Mesendoderm (in vitro differentiated cells): Measurements from ENCODE around the gene MRAS.

Experiments used
- DNase-seq: peaks from one replicate; pipeline ENCODE4 v3.0.0; 2013
- H2AK5ac ChIP-seq: 2 replicates; pipeline ENCODE4 v1.6.1; 2013; ENCODE audit warnings: low read length, inconsistent platforms
- H2BK120ac ChIP-seq: 2 replicates; pipeline ENCODE4 v1.6.1; 2013; ENCODE audit warnings: low read depth, mild to moderate bottlenecking, low read length, moderate library complexity, mixed read lengths
- H2BK15ac ChIP-seq: replicated peaks from 2 replicates; pipeline ENCODE4 v1.6.1; 2013; ENCODE audit warnings: low read depth, mild to moderate bottlenecking, moderate library complexity
- H2BK5ac ChIP-seq: 2 replicates; pipeline ENCODE4 v1.6.1; 2013; ENCODE audit warnings: low read length, inconsistent platforms
- H3K18ac ChIP-seq: 2 replicates; pipeline ENCODE4 v1.6.1; 2013; ENCODE audit warnings: mild to moderate bottlenecking, low read length, mixed read lengths
- H3K23ac ChIP-seq: one replicate; pipeline ENCODE4 v1.6.1; 2013; ENCODE audit warnings: low read length
- H3K27ac ChIP-seq: 2 replicates; pipeline ENCODE4 v1.5.1; 2013; ENCODE audit warnings: low read depth, mild to moderate bottlenecking, inconsistent platforms, low read length, moderate library complexity
- H3K27me3 ChIP-seq: 2 replicates; pipeline ENCODE4 v1.6.1; 2013; ENCODE audit warnings: low read length, control low read depth, mild to moderate bottlenecking, inconsistent platforms; ENCODE audit not compliant: insufficient read depth, poor library complexity
- H3K36me3 ChIP-seq: 2 replicates; pipeline ENCODE4 v1.6.1; 2013; ENCODE audit warnings: low read length, inconsistent platforms; ENCODE audit not compliant: control insufficient read depth, insufficient read depth
- H3K4ac ChIP-seq: one replicate; pipeline ENCODE4 v1.6.1; 2013; ENCODE audit warnings: low read depth, mild to moderate bottlenecking, low read length, moderate library complexity
- H3K4me1 ChIP-seq: 2 replicates; pipeline ENCODE4 v1.6.1; 2013; ENCODE audit warnings: low read depth, low read length, inconsistent platforms; ENCODE audit not compliant: control insufficient read depth
- H3K4me2 ChIP-seq: 2 replicates; pipeline ENCODE4 v1.6.1; 2013; ENCODE audit warnings: low read length
- H3K4me3 ChIP-seq: 2 replicates; pipeline ENCODE4 v1.5.1; 2013; ENCODE audit warnings: mild to moderate bottlenecking, low read length
- H3K56ac ChIP-seq: one replicate; pipeline ENCODE4 v1.6.1; 2013; ENCODE audit warnings: low read length
- H3K79me1 ChIP-seq: 2 replicates; pipeline ENCODE4 v1.6.1; 2013; ENCODE audit warnings: low read length, inconsistent platforms
- H3K79me2 ChIP-seq: 2 replicates; pipeline ENCODE4 v1.6.1; 2013; ENCODE audit warnings: mild to moderate bottlenecking, low read length; ENCODE audit not compliant: control insufficient read depth, insufficient read depth
- H3K9ac ChIP-seq: 2 replicates; pipeline ENCODE4 v1.6.1; 2013; ENCODE audit warnings: low read length, inconsistent platforms
- H4K5ac ChIP-seq: one replicate; pipeline ENCODE4 v1.6.1; 2013; ENCODE audit warnings: low read length
- H4K8ac ChIP-seq: one replicate; pipeline ENCODE4 v1.6.1; 2013; ENCODE audit warnings: low read depth, mild to moderate bottlenecking, control low read depth, low read length, moderate library complexity
- WGBS: extraction: QIAGEN DNeasy Blood & Tissue Kit; methylation state at CpG from one replicate; pipeline ENCODE4 v1.1.7; 2013; ENCODE audit warnings: low lambda C conversion rate, missing lambda C conversion rate; ENCODE audit not compliant: insufficient coverage; ENCODE audit errors: extremely low coverage; 5-methylcytosine and 5-hydroxymethylcytosine counted together

Gene MRAS

DNA sequence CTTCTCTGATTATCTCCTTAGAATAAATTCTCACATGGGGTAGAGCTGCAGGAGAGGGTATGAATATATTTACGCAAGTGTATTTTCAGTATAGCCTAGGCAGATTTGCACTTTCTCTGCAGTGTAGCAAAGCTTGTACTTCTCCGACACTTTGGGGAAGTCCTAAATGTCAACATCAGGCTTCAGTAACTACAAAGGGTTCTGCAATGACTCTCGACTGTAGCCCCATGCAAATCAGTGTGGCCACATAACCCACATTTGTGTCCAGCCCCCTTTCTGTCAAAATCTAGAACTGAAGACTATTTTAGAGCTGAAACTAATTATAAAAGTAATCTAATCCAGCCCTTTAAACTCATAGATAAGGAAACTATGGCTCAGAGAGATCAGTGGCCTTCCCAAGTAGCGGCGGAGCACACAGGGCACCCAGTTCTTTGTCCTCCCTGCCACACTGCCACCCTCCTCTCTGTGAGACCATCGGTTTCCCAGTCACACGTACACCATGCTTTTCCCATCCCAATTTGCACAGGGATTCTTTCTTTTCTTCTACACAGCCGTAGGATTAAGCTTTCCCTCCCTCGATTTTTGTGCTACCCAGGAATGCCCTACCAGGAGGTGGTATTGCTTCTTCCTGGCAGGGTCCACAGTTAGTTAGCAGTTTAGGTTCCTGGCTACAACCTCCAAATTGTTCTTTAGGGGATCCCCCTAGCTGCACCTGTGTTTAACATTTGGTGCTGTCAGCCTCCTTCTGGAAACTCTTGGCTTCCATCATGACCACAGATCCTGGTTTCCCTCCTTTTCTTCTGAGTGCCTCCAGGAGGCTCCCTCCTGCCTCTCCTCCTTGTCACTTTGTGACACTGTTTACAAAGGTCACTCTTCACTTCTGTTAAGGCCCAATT is 22.9 kb downstream of the MRAS start:
- H3K27me3 ChIP-seq: no peaks in the 10 kb centered on the region
- H3K4ac ChIP-seq: no peak overlapping the region
- no peak overlapping the region for H3K4me3 ChIP-seq
- H3K79me2 ChIP-seq: no peaks in the 10 kb centered on the region
- H2BK120ac ChIP-seq: no peak overlapping the region
- no peak overlapping the region for H4K8ac ChIP-seq
- no peak overlapping the region for H3K56ac ChIP-seq
- no peaks in the 10 kb centered on the region for H3K79me1 ChIP-seq
- no peak for DNase-seq
- no peak overlapping the region for H2BK5ac ChIP-seq
- no peaks in the 10 kb centered on the region for H3K4me1 ChIP-seq
- H3K9ac ChIP-seq: no peak overlapping the region
- H3K4me2 ChIP-seq: no peak overlapping the region
- no peak overlapping the region for H2BK15ac ChIP-seq
- H4K5ac ChIP-seq: no peak overlapping the region
- no peak overlapping the region for H2AK5ac ChIP-seq
- H3K36me3 ChIP-seq: no peaks in the 10 kb centered on the region
- H3K18ac ChIP-seq: no peak overlapping the region
- WGBS: no CpG with 5 or more reads among the region's 9 CpGs
- no peak overlapping the region for H3K23ac ChIP-seq
- no peak overlapping the region for H3K27ac ChIP-seq

DNA sequence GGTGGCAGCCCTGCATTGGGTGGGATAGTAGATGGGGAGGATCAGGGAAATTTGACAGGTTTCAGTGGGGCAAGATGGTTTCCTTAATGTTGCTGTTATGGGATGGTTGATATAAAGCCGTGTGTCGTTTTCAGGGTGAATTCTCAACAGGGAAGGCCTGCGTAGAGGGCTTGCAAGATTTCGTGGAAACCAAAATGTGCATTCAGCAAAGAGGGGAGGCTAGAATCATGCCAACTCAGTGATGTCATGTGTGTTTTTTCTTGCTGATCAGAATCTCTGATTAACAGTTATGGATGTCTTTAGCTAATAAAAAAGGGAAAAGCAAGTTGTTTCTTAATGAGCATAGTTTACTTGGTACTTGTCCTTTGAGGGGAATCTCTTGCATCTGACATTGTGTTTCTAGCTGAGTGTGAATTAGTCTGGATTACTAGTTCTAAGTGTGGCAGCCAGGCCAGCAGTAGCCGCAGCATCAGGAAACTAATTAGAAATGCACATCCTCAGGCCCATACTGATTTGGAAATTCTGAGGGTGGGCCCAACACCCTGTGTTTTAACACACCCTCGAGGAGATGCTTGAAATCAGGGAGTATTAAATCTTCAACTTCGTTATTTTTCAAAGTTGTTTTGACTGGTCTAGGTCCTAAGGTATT is 24.8 kb downstream of the MRAS start:
- no peak overlapping the region for H3K9ac ChIP-seq
- H3K79me1 ChIP-seq: no peaks in the 10 kb centered on the region
- WGBS: no CpG with 5 or more reads among the region's 7 CpGs

DNA sequence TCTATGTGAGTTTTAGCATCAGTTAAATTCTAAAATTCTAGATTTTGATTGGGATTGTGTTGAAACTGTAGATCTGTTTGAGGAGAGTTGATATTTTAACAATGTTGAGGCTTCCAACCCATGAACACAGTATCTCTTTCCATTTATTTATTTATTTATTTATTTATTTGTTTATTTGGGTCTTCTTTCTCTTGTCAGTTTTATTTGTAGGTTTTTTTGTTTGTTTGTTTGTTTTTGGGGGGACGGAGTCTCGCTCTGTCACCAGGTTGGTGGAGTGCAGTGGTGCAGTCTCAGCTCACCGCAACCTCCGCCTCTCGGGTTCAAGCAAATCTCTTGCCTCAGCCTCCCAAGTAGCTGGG is 25.3 kb downstream of the MRAS start:
- Histone ChIP-seq H3K79me2 (no peaks in the 10 kb centered on the region), H3K4me1 (no peaks in the 10 kb centered on the region), H4K5ac (no peak overlapping the region), H3K4me2 (no peak overlapping the region), H4K8ac (no peak overlapping the region), H2BK5ac (no peak overlapping the region), H2BK120ac (no peak overlapping the region), H3K4ac (no peak overlapping the region), H3K9ac (no peak overlapping the region), H3K4me3 (no peak overlapping the region), H2AK5ac (no peak overlapping the region), H3K36me3 (no peaks in the 10 kb centered on the region), H3K79me1 (no peaks in the 10 kb centered on the region), H3K27ac (no peak overlapping the region), H3K56ac (no peak overlapping the region), H3K23ac (no peak overlapping the region), H3K18ac (no peak overlapping the region), H3K27me3 (no peaks in the 10 kb centered on the region), H2BK15ac (no peak overlapping the region)
- no peak for DNase-seq
- WGBS: no CpG with 5 or more reads among the region's 5 CpGs

More for the DNA sequence above, 24.8 kb downstream of the MRAS start:
- H3K4me2 ChIP-seq: no peak overlapping the region
- no peak overlapping the region for H3K56ac ChIP-seq
- no peak overlapping the region for H4K8ac ChIP-seq
- H2BK120ac ChIP-seq: no peak overlapping the region
- no peak overlapping the region for H4K5ac ChIP-seq
- no peak overlapping the region for H3K18ac ChIP-seq
- H3K23ac ChIP-seq: no peak overlapping the region
- H3K27ac ChIP-seq: no peak overlapping the region
- no peak overlapping the region for H3K4ac ChIP-seq
- no peak overlapping the region for H2BK15ac ChIP-seq
- no peak overlapping the region for H2BK5ac ChIP-seq
- no peaks in the 10 kb centered on the region for H3K36me3 ChIP-seq
- no peaks in the 10 kb centered on the region for H3K79me2 ChIP-seq
- H3K27me3 ChIP-seq: no peaks in the 10 kb centered on the region
- H2AK5ac ChIP-seq: no peak overlapping the region
- H3K4me3 ChIP-seq: no peak overlapping the region
- no peaks in the 10 kb centered on the region for H3K4me1 ChIP-seq
- no peak for DNase-seq

DNA sequence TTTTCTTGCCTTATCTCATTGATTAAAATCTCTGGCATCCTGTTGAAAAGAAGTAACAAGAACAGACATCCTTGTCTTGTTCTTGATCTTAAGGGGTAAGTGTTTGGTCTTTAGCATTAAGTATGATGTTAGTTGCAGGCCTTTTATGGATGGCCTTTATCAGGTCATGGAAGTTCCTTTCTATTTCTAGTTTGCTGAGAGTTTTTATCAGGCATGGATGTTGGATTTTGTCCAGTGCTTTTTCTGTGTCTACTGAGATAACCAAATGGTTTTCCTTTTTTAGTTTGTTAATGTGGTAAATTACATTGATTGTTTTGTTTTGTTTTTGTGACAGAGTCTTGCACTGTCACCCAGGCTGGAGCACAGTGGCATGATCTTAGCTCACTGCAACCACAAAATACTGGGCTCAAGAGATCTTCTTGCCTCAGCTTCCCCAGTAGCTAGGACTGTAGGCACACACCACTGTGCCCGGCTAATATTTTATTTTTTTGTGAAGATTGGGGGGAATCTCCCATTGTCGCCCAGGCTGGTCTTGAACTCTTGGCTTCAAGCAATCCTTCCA is 26.3 kb downstream of the MRAS start:
- Histone ChIP-seq H3K4me1 (no peaks in the 10 kb centered on the region), H3K56ac (no peak overlapping the region), H4K8ac (no peak overlapping the region), H4K5ac (no peak overlapping the region), H3K23ac (no peak overlapping the region), H3K4me2 (no peak overlapping the region), H3K18ac (no peak overlapping the region), H2BK15ac (no peak overlapping the region), H3K4ac (no peak overlapping the region), H2BK120ac (no peak overlapping the region), H2BK5ac (no peak overlapping the region), H3K27ac (no peak overlapping the region), H3K79me2 (no peaks in the 10 kb centered on the region), H3K9ac (no peak overlapping the region), H3K27me3 (no peaks in the 10 kb centered on the region), H3K79me1 (no peaks in the 10 kb centered on the region), H3K4me3 (no peak overlapping the region), H3K36me3 (no peaks in the 10 kb centered on the region), H2AK5ac (no peak overlapping the region)
- WGBS: no CpG with 5 or more reads among the region's 2 CpGs
- DNase-seq: no peak

DNA sequence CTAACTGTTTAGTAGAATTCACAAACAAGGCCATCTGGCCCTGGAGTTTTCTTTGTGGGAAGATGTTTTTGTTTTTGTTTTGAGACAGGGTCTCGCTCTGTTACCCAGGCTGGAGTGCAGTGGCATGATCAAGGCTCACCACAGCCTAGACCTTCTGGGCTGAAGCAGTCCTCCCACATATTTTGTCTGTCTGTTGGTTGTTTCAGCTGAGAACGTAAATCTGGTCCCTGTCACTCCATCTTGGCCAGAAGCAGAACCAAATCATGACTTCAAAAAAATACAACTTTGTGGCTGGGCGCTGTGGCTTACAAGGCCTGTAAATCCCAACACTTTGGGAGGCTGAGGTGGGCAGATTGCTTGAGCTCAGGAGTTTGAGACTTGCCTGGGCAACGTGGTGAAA is 27.1 kb downstream of the MRAS start:
- Histone ChIP-seq H2BK15ac (no peak overlapping the region), H3K9ac (no peak overlapping the region), H3K18ac (no peak overlapping the region), H3K4ac (no peak overlapping the region), H3K27ac (no peak overlapping the region), H3K27me3 (no peaks in the 10 kb centered on the region), H2BK5ac (no peak overlapping the region), H3K36me3 (no peaks in the 10 kb centered on the region), H3K79me2 (no peaks in the 10 kb centered on the region), H3K56ac (no peak overlapping the region), H2AK5ac (no peak overlapping the region), H3K4me2 (no peak overlapping the region), H2BK120ac (no peak overlapping the region), H3K79me1 (no peaks in the 10 kb centered on the region), H3K4me1 (no peaks in the 10 kb centered on the region), H4K8ac (no peak overlapping the region), H3K4me3 (no peak overlapping the region), H3K23ac (no peak overlapping the region), H4K5ac (no peak overlapping the region)
- no peak for DNase-seq
- WGBS: no CpG with 5 or more reads among the region's 4 CpGs
